Neural cell (in vitro differentiated cells): ENCODE data around the gene ONECUT1. TPM values are rescaled to one million over a fixed set of nuclear protein-coding genes. Genes with fewer than 3 reads are reported as not detected.

Experiments used
- H2AFZ ChIP-seq: fragments of 200-600, 300-800 bp; sonication (generic), shearing (Covaris generic); 2 replicates; pipeline ENCODE4 v1.6.0; 2014; ENCODE audit warnings: low read depth, mild to moderate bottlenecking, antibody characterized with exemption, low read length, moderate library complexity
- H3F3A ChIP-seq: fragments of 200-600 bp; shearing (Covaris generic); 2 replicates; pipeline ENCODE4 v1.6.1; 2016; ENCODE audit warnings: mild to moderate bottlenecking, moderate library complexity, mixed read lengths, antibody characterized with exemption, low read length; ENCODE audit not compliant: insufficient read depth, poor library complexity, severe bottlenecking
- H3K27ac ChIP-seq: fragments of 200-600, 300-800 bp; sonication (generic), shearing (Covaris generic); 2 replicates; pipeline ENCODE4 v1.5.1; 2014; ENCODE audit warnings: mild to moderate bottlenecking, low read length, moderate library complexity
- H3K27me3 ChIP-seq: fragments of 300-800, 200-600 bp; sonication (generic), shearing (Covaris generic); 2 replicates; pipeline ENCODE4 v1.6.0; 2014; ENCODE audit warnings: mild to moderate bottlenecking, low read depth, low read length, moderate library complexity; ENCODE audit not compliant: insufficient read depth
- H3K36me3 ChIP-seq: fragments of 300-800, 200-600 bp; sonication (generic), shearing (Covaris generic); 2 replicates; pipeline ENCODE4 v1.5.1; 2014; ENCODE audit warnings: mild to moderate bottlenecking, antibody characterized with exemption, low read length, moderate library complexity; ENCODE audit not compliant: insufficient read depth
- H3K4me2 ChIP-seq: fragments of 300-800, 200-600 bp; sonication (generic), shearing (Covaris generic); 2 replicates; pipeline ENCODE4 v1.6.0; 2014; ENCODE audit warnings: mild to moderate bottlenecking, low read length
- H3K4me3 ChIP-seq: fragments of 300-800, 200-600 bp; sonication (generic), shearing (Covaris generic); 2 replicates; pipeline ENCODE4 v1.5.1; 2014; ENCODE audit warnings: mild to moderate bottlenecking, low read length, moderate library complexity
- H3K79me2 ChIP-seq: fragments of 200-600 bp; shearing (Covaris generic); replicated peaks from 2 replicates; pipeline ENCODE4 v1.6.0; 2014; ENCODE audit warnings: mild to moderate bottlenecking, low read length, moderate library complexity; ENCODE audit not compliant: insufficient read depth
- H3K9ac ChIP-seq: fragments of 300-800, 200-600 bp; sonication (generic), shearing (Covaris generic); 2 replicates; pipeline ENCODE4 v1.6.1; 2016; ENCODE audit warnings: mild to moderate bottlenecking, low read length, mixed read lengths
- H3K9me2 ChIP-seq: fragments of 200-600 bp; shearing (Covaris generic); 2 replicates; pipeline ENCODE4 v1.6.1; 2016; ENCODE audit warnings: mild to moderate bottlenecking, low read length, mixed read lengths; ENCODE audit not compliant: insufficient read depth
- H3K9me3 ChIP-seq: fragments of 200-600, 300-800 bp; sonication (generic), shearing (Covaris generic); 2 replicates; pipeline ENCODE4 v1.6.1; 2016; ENCODE audit warnings: mild to moderate bottlenecking, mixed run types, low read length, moderate library complexity, mixed read lengths
- H4K20me1 ChIP-seq: fragments of 200-600 bp; shearing (Covaris generic); 2 replicates; pipeline ENCODE4 v1.6.1; 2016; ENCODE audit warnings: mild to moderate bottlenecking, mixed run types; ENCODE audit not compliant: insufficient read depth
- CTCF ChIP-seq: fragments of 450-650 bp; IDR thresholded peaks from 2 replicates; pipeline ENCODE4 v1.5.1; 2014; ENCODE audit warnings: antibody characterized with exemption, mild to moderate bottlenecking, moderate library complexity; ENCODE audit not compliant: poor library complexity, severe bottlenecking
- EP300 ChIP-seq: fragments of 450-650 bp; conservative IDR thresholded peaks from 2 replicates; pipeline ENCODE4 v1.6.1; 2014; ENCODE audit warnings: antibody characterized with exemption, mild to moderate bottlenecking, moderate library complexity; ENCODE audit not compliant: poor library complexity, severe bottlenecking
- EZH2 ChIP-seq: fragments of 200-600, 300-800 bp; shearing (Covaris generic), sonication (generic); IDR thresholded peaks from 2 replicates; pipeline ENCODE4 v1.6.1; 2014; ENCODE audit warnings: antibody characterized with exemption, low read length, borderline replicate concordance, mild to moderate bottlenecking; ENCODE audit not compliant: insufficient read depth, poor library complexity, severe bottlenecking
- MXI1 ChIP-seq: fragments of 450-650 bp; conservative IDR thresholded peaks from 2 replicates; pipeline ENCODE4 v1.6.1; 2014; ENCODE audit warnings: antibody characterized with exemption, mild to moderate bottlenecking; ENCODE audit not compliant: poor library complexity, severe bottlenecking
- POLR2AphosphoS5 ChIP-seq: IDR thresholded peaks from 2 replicates; pipeline ENCODE4 v1.6.1; 2012
- RAD21 ChIP-seq: fragments of 450-650 bp; conservative IDR thresholded peaks from 2 replicates; pipeline ENCODE4 v1.6.1; 2014; ENCODE audit warnings: antibody characterized with exemption, mild to moderate bottlenecking, moderate library complexity
- SMC3 ChIP-seq: fragments of 450-650 bp; conservative IDR thresholded peaks from 2 replicates; pipeline ENCODE4 v1.6.1; 2014; ENCODE audit warnings: antibody characterized with exemption, mild to moderate bottlenecking, moderate library complexity; ENCODE audit not compliant: poor library complexity
- TAF1 ChIP-seq: IDR thresholded peaks from 2 replicates; pipeline ENCODE4 v1.6.1; 2012; ENCODE audit warnings: low read depth
- polyA plus RNA-seq: library from polyadenylated mRNA; depleted of rRNA; stranded (reverse); fragments of >200 nt; gene quantifications from 2 replicates; pipeline ENCODE4 v1.2.3, GENCODE V29; 2014
- TF ChIP-seq, protein P1 (sequence below): IDR thresholded peaks from 2 replicates; pipeline ENCODE4 v1.6.1; 2012; ENCODE audit warnings: borderline replicate concordance

Gene ONECUT1
- polyA plus RNA-seq, 1 donor from 2014 or later: 1.2 TPM

DNA sequence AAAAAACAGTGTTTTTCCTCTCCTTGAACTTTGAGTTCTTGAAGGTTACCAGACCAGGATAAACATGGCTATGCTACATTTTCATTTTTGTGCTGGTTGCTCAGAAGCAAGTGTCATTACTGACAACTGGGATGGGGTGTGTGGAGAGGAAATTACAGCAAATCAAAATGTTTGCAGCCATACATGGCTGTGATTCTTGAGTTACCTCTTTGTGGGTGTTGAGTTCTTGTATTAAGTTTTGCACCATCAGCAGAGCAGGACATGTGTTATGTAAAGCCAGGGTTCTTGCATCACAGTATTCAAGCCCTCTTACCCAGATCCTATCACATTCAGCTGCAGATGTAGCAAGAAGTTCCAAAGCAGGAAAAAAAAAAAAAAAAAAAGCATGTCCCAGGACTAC is 57.0 kb downstream of the ONECUT1 start:
- Histone ChIP-seq H3K79me2 (no peaks in the 10 kb centered on the region), H3K36me3 (no peaks in the 10 kb centered on the region), H3K4me2 (no peak overlapping the region), H4K20me1 (no peaks in the 10 kb centered on the region), H3K27me3 (no peaks in the 10 kb centered on the region), H3K9ac (no peak overlapping the region), H2AFZ (no peak overlapping the region), H3K9me2 (no peaks in the 10 kb centered on the region), H3K9me3 (no peaks in the 10 kb centered on the region), H3K27ac (no peak overlapping the region), H3F3A (no peaks in the 10 kb centered on the region), H3K4me3 (no peak overlapping the region)
- TF ChIP-seq EP300 (no peak), SMC3 (no peak), EZH2 (no peak), MXI1 (no peak), TAF1 (no peak), RAD21 (no peak), CTCF (no peak), POLR2AphosphoS5 (no peak)
- TF ChIP-seq, protein P1, sequence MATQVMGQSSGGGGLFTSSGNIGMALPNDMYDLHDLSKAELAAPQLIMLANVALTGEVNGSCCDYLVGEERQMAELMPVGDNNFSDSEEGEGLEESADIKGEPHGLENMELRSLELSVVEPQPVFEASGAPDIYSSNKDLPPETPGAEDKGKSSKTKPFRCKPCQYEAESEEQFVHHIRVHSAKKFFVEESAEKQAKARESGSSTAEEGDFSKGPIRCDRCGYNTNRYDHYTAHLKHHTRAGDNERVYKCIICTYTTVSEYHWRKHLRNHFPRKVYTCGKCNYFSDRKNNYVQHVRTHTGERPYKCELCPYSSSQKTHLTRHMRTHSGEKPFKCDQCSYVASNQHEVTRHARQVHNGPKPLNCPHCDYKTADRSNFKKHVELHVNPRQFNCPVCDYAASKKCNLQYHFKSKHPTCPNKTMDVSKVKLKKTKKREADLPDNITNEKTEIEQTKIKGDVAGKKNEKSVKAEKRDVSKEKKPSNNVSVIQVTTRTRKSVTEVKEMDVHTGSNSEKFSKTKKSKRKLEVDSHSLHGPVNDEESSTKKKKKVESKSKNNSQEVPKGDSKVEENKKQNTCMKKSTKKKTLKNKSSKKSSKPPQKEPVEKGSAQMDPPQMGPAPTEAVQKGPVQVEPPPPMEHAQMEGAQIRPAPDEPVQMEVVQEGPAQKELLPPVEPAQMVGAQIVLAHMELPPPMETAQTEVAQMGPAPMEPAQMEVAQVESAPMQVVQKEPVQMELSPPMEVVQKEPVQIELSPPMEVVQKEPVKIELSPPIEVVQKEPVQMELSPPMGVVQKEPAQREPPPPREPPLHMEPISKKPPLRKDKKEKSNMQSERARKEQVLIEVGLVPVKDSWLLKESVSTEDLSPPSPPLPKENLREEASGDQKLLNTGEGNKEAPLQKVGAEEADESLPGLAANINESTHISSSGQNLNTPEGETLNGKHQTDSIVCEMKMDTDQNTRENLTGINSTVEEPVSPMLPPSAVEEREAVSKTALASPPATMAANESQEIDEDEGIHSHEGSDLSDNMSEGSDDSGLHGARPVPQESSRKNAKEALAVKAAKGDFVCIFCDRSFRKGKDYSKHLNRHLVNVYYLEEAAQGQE: no peak

DNA sequence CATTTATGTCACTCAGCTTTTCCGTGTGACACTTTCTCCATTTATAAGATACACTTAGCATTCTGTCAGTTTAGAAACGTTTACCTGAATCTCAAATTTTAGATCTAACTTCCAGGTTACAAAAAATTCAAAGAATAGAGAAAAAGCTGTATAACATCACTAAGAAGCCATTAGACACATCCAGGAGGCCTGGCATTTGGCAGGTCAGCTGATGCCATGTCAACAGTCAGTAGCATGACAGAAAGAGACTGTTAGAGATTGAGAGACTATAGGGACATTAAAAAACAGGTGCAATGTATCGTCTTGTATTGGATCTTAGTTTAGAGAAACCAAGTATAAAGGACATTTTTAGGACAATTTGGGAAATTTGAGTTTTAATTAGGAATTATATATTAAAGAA is 57.6 kb downstream of the ONECUT1 start:
- Histone ChIP-seq H3K4me2 (no peak overlapping the region), H3K9me2 (no peaks in the 10 kb centered on the region), H3F3A (no peaks in the 10 kb centered on the region), H3K4me3 (no peak overlapping the region), H3K9ac (no peak overlapping the region), H3K36me3 (no peaks in the 10 kb centered on the region), H3K79me2 (no peaks in the 10 kb centered on the region), H3K27me3 (no peaks in the 10 kb centered on the region), H3K9me3 (no peaks in the 10 kb centered on the region), H2AFZ (no peak overlapping the region), H3K27ac (no peak overlapping the region), H4K20me1 (no peaks in the 10 kb centered on the region)
- no peak for TF ChIP-seq MXI1
- TF ChIP-seq, protein P1: no peak
- TF ChIP-seq EP300: no peak
- TF ChIP-seq CTCF: no peak
- no peak for TF ChIP-seq EZH2
- no peak for TF ChIP-seq RAD21
- no peak for TF ChIP-seq POLR2AphosphoS5
- TF ChIP-seq TAF1: no peak
- TF ChIP-seq SMC3: no peak
